Breast epithelium (tissue), 3 donors: ENCODE measurements around the gene RPS25. TPM values are rescaled to one million over a fixed set of nuclear protein-coding genes. Genes with fewer than 3 reads are reported as not detected.

Source experiments
- total RNA-seq, 3 donors: library from RNA; depleted of rRNA; stranded (reverse); fragments of >200 nt; gene quantifications; one replicate each; pipeline ENCODE4 v1.1.0, GENCODE V29; 2016

RPS25 gene
- total RNA-seq, 3 donors from 2014 or later = 1,984 to 3,403 (median 2,926) TPM

Other genes with a start within 250 kb of the RPS25 start
- 100 to 1,000 TPM in 2 of 3 donors, 10 to 100 TPM in 1; 82.6 to 136 (median 125) TPM for gene DDX6, start 227.2 kb downstream of the RPS25 start, total RNA-seq
- not detected for gene CXCR5, start 134.5 kb downstream of the RPS25 start, total RNA-seq
- gene BCL9L, start 92.4 kb downstream of the RPS25 start, total RNA-seq = 10 to 100 TPM; 13.2 to 15.4 (median 13.3) TPM
- not detected for gene UPK2, start 62.0 kb downstream of the RPS25 start, total RNA-seq
- gene FOXR1, start 46.6 kb downstream of the RPS25 start, total RNA-seq = not detected
- gene CENATAC, start 20.2 kb downstream of the RPS25 start, total RNA-seq = 10 to 100 TPM; 42.9 to 75.4 (median 71.1) TPM
- 10 to 100 TPM; 52.6 to 63.7 (median 60.0) TPM for gene TRAPPC4, start 423 bp upstream of the RPS25 start, total RNA-seq
- gene SLC37A4, start 12.5 kb upstream of the RPS25 start, total RNA-seq = 10 to 100 TPM; 21.8 to 25.9 (median 25.3) TPM
- 10 to 100 TPM; 37.0 to 73.7 (median 57.5) TPM for gene HYOU1, start 38.9 kb upstream of the RPS25 start, total RNA-seq
- gene VPS11, start 49.5 kb upstream of the RPS25 start, total RNA-seq = 10 to 100 TPM; 38.0 to 53.9 (median 46.6) TPM
- gene HMBS, start 66.5 kb upstream of the RPS25 start, total RNA-seq = 10 to 100 TPM in 1 of 3 donors, 1 to 10 TPM in 2; 5.6 to 21.6 (median 8.9) TPM
- gene DPAGT1, start 83.5 kb upstream of the RPS25 start, total RNA-seq = 10 to 100 TPM; 18.4 to 32.5 (median 27.2) TPM
- gene C2CD2L, start 89.0 kb upstream of the RPS25 start, total RNA-seq = 1 to 10 TPM; 5.1 to 6.9 (median 6.3) TPM
- 10 to 100 TPM; 17.9 to 29.6 (median 29.2) TPM for gene HINFP, start 103.2 kb upstream of the RPS25 start, total RNA-seq
- gene ABCG4, start 130.7 kb upstream of the RPS25 start, total RNA-seq = under 1 TPM in 1 of 3 donors, not detected in 2; 0.16 TPM
- 10 to 100 TPM; 11.5 to 16.1 (median 13.3) TPM for gene NLRX1, start 150.4 kb upstream of the RPS25 start, total RNA-seq
- gene NHERF4, start 167.1 kb upstream of the RPS25 start, total RNA-seq = 1 to 10 TPM in 2 of 3 donors, under 1 TPM in 1; 0.32 to 2.6 (median 1.2) TPM
- 10 to 100 TPM; 13.1 to 17.0 (median 14.3) TPM for gene CBL, start 188.0 kb upstream of the RPS25 start, total RNA-seq